ENCODE results near the gene POU5F1. TPM values are rescaled to one million over a fixed set of nuclear protein-coding genes. Genes with fewer than 3 reads are reported as not detected.
"Not testable (repeated sequence)": the region's sequence is repeated elsewhere in the genome, so short reads cannot be mapped to it uniquely, and the experiment has no call there.

Gene POU5F1
- total RNA-seq, 1 donor from 2014 or later = 0.98 TPM

GRCh38 chr6:31172973-31173384, 2.5 kb upstream of the POU5F1 start:
- H3K9me3 ChIP-seq = no peaks in the 10 kb centered on the region
- H3K36me3 ChIP-seq = no peaks in the 10 kb centered on the region
- DNase-seq (ENCODE audit: extremely low spot score in 2 of 2) = no peak
- intact Hi-C loops (cut with DNase I) = no loop called here
- no peaks in the 10 kb centered on the region for H3K27me3 ChIP-seq
- no peak overlapping the region for H3K4me3 ChIP-seq
- H3K4me1 ChIP-seq = no peaks in the 10 kb centered on the region
- no peak overlapping the region for H3K27ac ChIP-seq
- TF ChIP-seq POLR2A (IDR thresholded peaks at IDR 0.05) (no peak), POLR2AphosphoS5 (IDR thresholded peaks at IDR 0.05; ENCODE audit: insufficient read depth in 1 of 2, low read depth in 1 of 2) (no peak), CTCF (IDR thresholded peaks at IDR 0.05) (no peak)

- no peak overlapping the region for H3K27ac ChIP-seq
- no peaks in the 10 kb centered on the region for H3K4me1 ChIP-seq
- TF ChIP-seq POLR2AphosphoS5 (IDR thresholded peaks at IDR 0.05; ENCODE audit: insufficient read depth in 1 of 2, low read depth in 1 of 2) = no peak
- no peak for TF ChIP-seq POLR2A (IDR thresholded peaks at IDR 0.05)
- TF ChIP-seq CTCF (IDR thresholded peaks at IDR 0.05) = no peak
- H3K27me3 ChIP-seq = no peaks in the 10 kb centered on the region
- H3K36me3 ChIP-seq = no peaks in the 10 kb centered on the region
- intact Hi-C loops (cut with DNase I) = no loop called here
- no peak for DNase-seq (ENCODE audit: extremely low spot score in 2 of 2)
- H3K4me3 ChIP-seq = no peak overlapping the region
- no peaks in the 10 kb centered on the region for H3K9me3 ChIP-seq
Measured at GRCh38 chr6:31171931-31172905, 1.7 kb upstream of the POU5F1 start.

GRCh38 chr6:31170987-31171671, 647 bp upstream of the POU5F1 start:
- Histone ChIP-seq H3K4me1 (no peaks in the 10 kb centered on the region), H3K27ac (no peak overlapping the region), H3K4me3 (no peak overlapping the region), H3K27me3 (no peaks in the 10 kb centered on the region), H3K36me3 (no peaks in the 10 kb centered on the region), H3K9me3 (no peaks in the 10 kb centered on the region)
- no peak for DNase-seq (ENCODE audit: extremely low spot score in 2 of 2)
- no peak for TF ChIP-seq POLR2AphosphoS5 (IDR thresholded peaks at IDR 0.05; ENCODE audit: insufficient read depth in 1 of 2, low read depth in 1 of 2)
- intact Hi-C loops (cut with DNase I) = no loop called here

GRCh38 chr6:31169858-31170599, 453 bp downstream of the POU5F1 start:
- H3K27ac ChIP-seq; H3K9me3 ChIP-seq; H3K27me3 ChIP-seq; intact Hi-C loops (cut with DNase I); DNase-seq (ENCODE audit: extremely low spot score in 2 of 2); H3K4me1 ChIP-seq; H3K4me3 ChIP-seq; H3K36me3 ChIP-seq: not testable (repeated sequence)

- no peak for TF ChIP-seq CTCF (IDR thresholded peaks at IDR 0.05)
- no peak for TF ChIP-seq POLR2A (IDR thresholded peaks at IDR 0.05)
- TF ChIP-seq POLR2AphosphoS5 (IDR thresholded peaks at IDR 0.05; ENCODE audit: insufficient read depth in 1 of 2, low read depth in 1 of 2) = no peak
- DNase-seq (ENCODE audit: extremely low spot score in 2 of 2) = no peak
- Histone ChIP-seq H3K27me3 (no peaks in the 10 kb centered on the region), H3K9me3 (no peaks in the 10 kb centered on the region), H3K4me1 (no peaks in the 10 kb centered on the region), H3K36me3 (no peaks in the 10 kb centered on the region), H3K27ac (no peak overlapping the region), H3K4me3 (no peak overlapping the region)
- intact Hi-C loops (cut with DNase I) = no loop called here
Measured at GRCh38 chr6:31169123-31169857, 1.2 kb downstream of the POU5F1 start.
